Measurements from ENCODE around the gene MTMR3. TPM values are rescaled to one million over a fixed set of nuclear protein-coding genes. Genes with fewer than 3 reads are reported as not detected.
A peak's percentile ranks its signal among the peaks of the same experiment; 100 is the strongest.

The MTMR3 gene
- total RNA-seq, 1 donor from 2014 or later: 30.3 TPM

DNA sequence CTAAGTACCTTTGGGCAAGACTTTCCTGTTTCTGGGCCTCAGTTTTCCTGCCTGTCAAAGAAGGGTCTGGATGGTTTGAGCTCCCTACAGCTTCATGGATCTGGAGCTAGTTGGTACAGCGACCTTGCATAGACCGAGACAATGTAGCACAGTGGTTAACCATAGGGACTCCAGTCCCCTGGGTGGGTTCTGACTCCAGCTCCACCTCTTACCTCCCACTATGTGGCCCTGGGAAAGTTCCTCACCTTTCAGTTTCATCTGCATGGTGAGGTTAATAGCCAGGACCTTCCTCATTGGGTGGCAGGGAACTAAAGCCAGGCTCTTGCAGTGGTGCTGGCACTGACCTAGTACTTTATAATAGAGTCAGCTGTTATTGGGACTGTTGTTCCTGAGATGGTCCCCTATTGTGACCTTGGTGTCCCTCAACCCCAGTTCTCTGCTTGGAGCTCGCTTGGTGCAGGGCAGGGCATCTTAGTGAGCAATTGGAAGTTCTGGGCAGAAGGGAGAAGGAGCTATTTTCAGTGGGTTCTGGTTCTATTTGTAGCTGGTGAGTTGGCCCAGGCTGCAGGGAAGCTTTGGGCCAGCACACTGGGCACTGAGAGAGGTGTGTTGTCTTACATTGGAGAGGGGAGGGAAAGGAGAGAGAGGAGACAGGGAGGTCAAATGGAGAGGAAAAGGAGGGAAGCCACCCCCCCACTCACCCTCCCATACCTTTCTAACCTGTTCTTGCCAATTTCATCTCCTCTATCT is 10.7 kb upstream of the MTMR3 start:
- Histone ChIP-seq H3K27me3 (ENCODE audit: control insufficient read depth, insufficient read depth, low read length) (no peaks in the 10 kb centered on the region), H3K36me3 (ENCODE audit: control insufficient read depth, insufficient read depth, low read length) (no peaks in the 10 kb centered on the region), H3K4me3 (ENCODE audit: low read depth, low read length) (no peak overlapping the region)
- DNase-seq (ENCODE audit: low read depth) (no peak), FAIRE-seq (peak; percentile 47)
- TF ChIP-seq, protein P1, sequence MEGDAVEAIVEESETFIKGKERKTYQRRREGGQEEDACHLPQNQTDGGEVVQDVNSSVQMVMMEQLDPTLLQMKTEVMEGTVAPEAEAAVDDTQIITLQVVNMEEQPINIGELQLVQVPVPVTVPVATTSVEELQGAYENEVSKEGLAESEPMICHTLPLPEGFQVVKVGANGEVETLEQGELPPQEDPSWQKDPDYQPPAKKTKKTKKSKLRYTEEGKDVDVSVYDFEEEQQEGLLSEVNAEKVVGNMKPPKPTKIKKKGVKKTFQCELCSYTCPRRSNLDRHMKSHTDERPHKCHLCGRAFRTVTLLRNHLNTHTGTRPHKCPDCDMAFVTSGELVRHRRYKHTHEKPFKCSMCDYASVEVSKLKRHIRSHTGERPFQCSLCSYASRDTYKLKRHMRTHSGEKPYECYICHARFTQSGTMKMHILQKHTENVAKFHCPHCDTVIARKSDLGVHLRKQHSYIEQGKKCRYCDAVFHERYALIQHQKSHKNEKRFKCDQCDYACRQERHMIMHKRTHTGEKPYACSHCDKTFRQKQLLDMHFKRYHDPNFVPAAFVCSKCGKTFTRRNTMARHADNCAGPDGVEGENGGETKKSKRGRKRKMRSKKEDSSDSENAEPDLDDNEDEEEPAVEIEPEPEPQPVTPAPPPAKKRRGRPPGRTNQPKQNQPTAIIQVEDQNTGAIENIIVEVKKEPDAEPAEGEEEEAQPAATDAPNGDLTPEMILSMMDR (IDR thresholded peaks at IDR 0.05; ENCODE audit: insufficient read depth, low read length, severe bottlenecking): no peak

DNA sequence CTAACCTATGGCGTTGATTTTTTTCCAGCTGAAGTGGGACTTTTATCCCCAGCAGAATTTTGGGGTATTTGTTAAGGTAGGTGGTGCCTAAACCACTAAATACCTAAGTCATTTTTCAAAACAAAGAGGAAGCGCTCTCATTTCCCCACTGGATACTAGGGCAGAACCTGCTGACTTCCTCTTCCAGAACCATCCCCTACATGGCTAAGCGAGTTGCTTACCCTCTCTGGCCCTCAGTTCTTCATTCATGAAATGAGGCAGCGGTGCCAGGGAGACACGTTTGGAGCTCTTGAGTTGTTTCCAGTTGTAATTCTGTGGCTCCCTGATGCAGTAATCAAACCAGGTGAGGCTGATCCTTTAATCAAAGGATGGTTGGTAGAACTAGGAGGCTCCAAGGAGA is 10.0 kb upstream of the MTMR3 start:
- DNase-seq (ENCODE audit: low read depth): no peak
- TF ChIP-seq, protein P1 (IDR thresholded peaks at IDR 0.05; ENCODE audit: insufficient read depth, low read length, severe bottlenecking): no peak
- FAIRE-seq: peak; percentile 23
- Histone ChIP-seq H3K36me3 (ENCODE audit: control insufficient read depth, insufficient read depth, low read length) (no peaks in the 10 kb centered on the region), H3K4me3 (ENCODE audit: low read depth, low read length) (no peak overlapping the region), H3K27me3 (ENCODE audit: control insufficient read depth, insufficient read depth, low read length) (no peaks in the 10 kb centered on the region)

DNA sequence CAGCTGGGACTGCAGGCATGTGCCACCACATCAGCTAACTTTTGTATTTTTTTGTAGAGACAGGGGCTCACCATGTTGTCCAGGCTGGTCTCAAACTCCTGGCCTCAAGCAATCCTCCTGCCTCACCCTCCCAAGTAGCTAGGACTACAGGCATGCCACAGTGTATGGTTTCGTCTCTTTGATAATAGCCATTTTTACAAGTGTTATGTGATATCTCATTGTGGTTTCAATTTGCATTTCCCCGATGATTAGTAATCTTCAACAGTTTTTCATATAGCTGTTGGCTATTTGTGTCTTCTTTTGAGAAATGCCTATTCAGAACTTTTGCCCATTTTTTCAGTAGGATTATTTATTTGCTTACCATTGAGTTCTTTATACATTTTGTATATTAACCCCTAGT is 9.0 kb upstream of the MTMR3 start:
- Histone ChIP-seq H3K36me3 (ENCODE audit: control insufficient read depth, insufficient read depth, low read length) (no peaks in the 10 kb centered on the region), H3K4me3 (ENCODE audit: low read depth, low read length) (no peak overlapping the region), H3K27me3 (ENCODE audit: control insufficient read depth, insufficient read depth, low read length) (no peaks in the 10 kb centered on the region)
- TF ChIP-seq, protein P1 (IDR thresholded peaks at IDR 0.05; ENCODE audit: insufficient read depth, low read length, severe bottlenecking): no peak
- FAIRE-seq (no peak), DNase-seq (ENCODE audit: low read depth) (peak; percentile 55)

DNA sequence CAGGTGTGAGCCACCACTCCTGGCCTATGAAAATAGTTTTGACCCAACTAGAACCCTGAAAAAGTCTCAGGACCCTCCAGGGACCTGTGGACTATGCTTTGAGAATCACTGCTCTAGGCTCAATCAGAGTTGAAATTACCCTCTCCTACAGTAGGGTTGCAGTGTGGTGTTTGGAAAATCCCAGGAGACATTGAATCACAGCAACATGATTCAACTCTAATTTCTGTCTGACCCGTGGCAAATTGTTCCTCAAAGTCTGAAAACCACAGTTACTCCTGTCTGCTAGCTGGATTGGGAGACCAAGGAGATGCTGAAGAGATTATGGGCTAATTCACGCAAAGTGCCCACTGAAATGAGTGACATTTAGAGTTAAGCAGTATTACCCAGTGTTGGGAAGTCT is 5.4 kb upstream of the MTMR3 start:
- Histone ChIP-seq H3K36me3 (ENCODE audit: control insufficient read depth, insufficient read depth, low read length) (no peaks in the 10 kb centered on the region), H3K27me3 (ENCODE audit: control insufficient read depth, insufficient read depth, low read length) (no peaks in the 10 kb centered on the region), H3K4me3 (ENCODE audit: low read depth, low read length) (no peak overlapping the region)
- DNase-seq (ENCODE audit: low read depth): peak; percentile 27
- FAIRE-seq: no peak
- TF ChIP-seq, protein P1 (IDR thresholded peaks at IDR 0.05; ENCODE audit: insufficient read depth, low read length, severe bottlenecking): no peak

DNA sequence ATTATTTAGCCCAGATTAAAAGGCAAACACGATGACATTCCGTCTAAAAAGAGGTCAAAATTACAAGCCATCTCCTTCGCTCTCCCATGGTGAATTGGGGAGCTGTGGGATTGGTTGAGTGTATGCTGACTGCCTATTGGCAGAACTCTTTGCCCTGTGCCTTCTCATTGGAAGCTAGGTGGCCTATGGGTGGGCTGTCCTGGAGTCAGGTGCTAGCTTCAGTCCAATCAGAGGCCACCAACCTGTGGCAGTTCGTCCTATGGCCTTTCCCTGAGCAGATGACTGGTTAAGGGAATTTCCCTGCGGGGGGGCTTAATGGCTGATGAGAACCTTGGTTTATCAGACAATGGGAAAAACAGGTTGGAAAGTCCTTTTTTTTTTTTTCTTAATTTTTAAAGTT is 3.2 kb upstream of the MTMR3 start:
- TF ChIP-seq, protein P1 (IDR thresholded peaks at IDR 0.05; ENCODE audit: insufficient read depth, low read length, severe bottlenecking): no peak
- H3K4me3 ChIP-seq (ENCODE audit: low read depth, low read length): no peak overlapping the region
- DNase-seq (ENCODE audit: low read depth): no peak
- no peaks in the 10 kb centered on the region for H3K27me3 ChIP-seq (ENCODE audit: control insufficient read depth, insufficient read depth, low read length)
- FAIRE-seq: no peak
- no peaks in the 10 kb centered on the region for H3K36me3 ChIP-seq (ENCODE audit: control insufficient read depth, insufficient read depth, low read length)

DNA sequence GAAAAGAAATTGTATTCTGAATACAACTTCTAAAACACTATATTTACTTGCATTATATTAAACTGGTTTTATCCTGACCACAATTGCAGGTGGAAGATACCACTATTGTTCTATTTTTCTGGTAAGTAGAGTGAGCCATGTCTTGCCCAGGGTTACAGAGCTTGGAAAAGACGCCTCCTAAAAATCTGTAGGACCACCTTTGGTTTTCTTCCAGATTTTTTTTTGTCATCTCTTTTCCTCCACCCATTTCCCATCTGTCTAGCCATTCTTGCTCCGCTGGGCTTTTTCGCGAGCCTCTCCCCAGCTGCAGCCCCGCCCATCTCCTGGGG is 294 bp upstream of the MTMR3 start:
- Histone ChIP-seq H3K36me3 (ENCODE audit: control insufficient read depth, insufficient read depth, low read length) (no peaks in the 10 kb centered on the region), H3K4me3 (ENCODE audit: low read depth, low read length) (no peak overlapping the region), H3K27me3 (ENCODE audit: control insufficient read depth, insufficient read depth, low read length) (no peaks in the 10 kb centered on the region)
- FAIRE-seq (no peak), DNase-seq (ENCODE audit: low read depth) (no peak)
- TF ChIP-seq, protein P1 (IDR thresholded peaks at IDR 0.05; ENCODE audit: insufficient read depth, low read length, severe bottlenecking): no peak
